Central memory CD8-positive, alpha-beta T cell (primary cell): ENCODE measurements around the gene MACROD2.

Source experiments
- ATAC-seq: fragments of 150-1000 bp; cut with Tn5 transposase; replicated peaks from 2 replicates; pipeline ENCODE4 v1.10.0; 2022; ENCODE audit warnings: mild to moderate bottlenecking, moderate FRiP score, moderate number of reproducible peaks; ENCODE audit not compliant: poor library complexity, severe bottlenecking; ENCODE audit errors: extremely low read depth
- DNase-seq, 2 donors: peaks; one replicate each; pipeline ENCODE4 v3.0.0; 2021; ENCODE audit warnings: low spot score in 2 of 2
- H3K27ac Mint-ChIP-seq: one replicate; pipeline ENCODE4 v1.8.0; 2022; ENCODE audit warnings: low read depth, mild to moderate bottlenecking, moderate library complexity, mixed read lengths
- H3K27me3 Mint-ChIP-seq: one replicate; pipeline ENCODE4 v1.8.0; 2022; ENCODE audit warnings: mixed read lengths
- H3K36me3 Mint-ChIP-seq: one replicate; pipeline ENCODE4 v1.8.0; 2022; ENCODE audit warnings: mild to moderate bottlenecking, moderate library complexity, mixed read lengths; ENCODE audit not compliant: insufficient read depth
- H3K4me1 Mint-ChIP-seq: one replicate; pipeline ENCODE4 v1.8.0; 2022; ENCODE audit warnings: mixed read lengths
- H3K4me3 Mint-ChIP-seq: one replicate; pipeline ENCODE4 v1.8.0; 2022; ENCODE audit warnings: mild to moderate bottlenecking, moderate library complexity, mixed read lengths
- H3K9me3 Mint-ChIP-seq: one replicate; pipeline ENCODE4 v1.8.0; 2022; ENCODE audit warnings: mixed read lengths

MACROD2 gene

GRCh38 chr20:14488756-14489479, 493.6 kb downstream of the MACROD2 start:
- Mint-ChIP-seq H3K27me3 (no peaks in the 10 kb centered on the region), H3K27ac (no peak overlapping the region), H3K36me3 (no peaks in the 10 kb centered on the region), H3K4me1 (no peaks in the 10 kb centered on the region), H3K4me3 (no peak overlapping the region), H3K9me3 (peaks cover 12% of the 10 kb centered on the region)
- ATAC-seq (no peak), DNase-seq (no peak)

- Mint-ChIP-seq H3K4me3 (no peak overlapping the region), H3K27ac (no peak overlapping the region), H3K36me3 (no peaks in the 10 kb centered on the region), H3K9me3 (peaks cover 9% of the 10 kb centered on the region), H3K4me1 (no peaks in the 10 kb centered on the region), H3K27me3 (no peaks in the 10 kb centered on the region)
- ATAC-seq, result no peak
- DNase-seq, result no peak
Measured at GRCh38 chr20:14489544-14489943, 494.2 kb downstream of the MACROD2 start.

- DNase-seq (no peak), ATAC-seq (no peak)
- H3K4me3 Mint-ChIP-seq, result no peak overlapping the region
- no peak overlapping the region for H3K27ac Mint-ChIP-seq
- no peaks in the 10 kb centered on the region for H3K27me3 Mint-ChIP-seq
- no peaks in the 10 kb centered on the region for H3K9me3 Mint-ChIP-seq
- H3K4me1 Mint-ChIP-seq, result no peaks in the 10 kb centered on the region
- H3K36me3 Mint-ChIP-seq, result no peaks in the 10 kb centered on the region
Measured at GRCh38 chr20:14491436-14491835, 496.1 kb downstream of the MACROD2 start.

DNA sequence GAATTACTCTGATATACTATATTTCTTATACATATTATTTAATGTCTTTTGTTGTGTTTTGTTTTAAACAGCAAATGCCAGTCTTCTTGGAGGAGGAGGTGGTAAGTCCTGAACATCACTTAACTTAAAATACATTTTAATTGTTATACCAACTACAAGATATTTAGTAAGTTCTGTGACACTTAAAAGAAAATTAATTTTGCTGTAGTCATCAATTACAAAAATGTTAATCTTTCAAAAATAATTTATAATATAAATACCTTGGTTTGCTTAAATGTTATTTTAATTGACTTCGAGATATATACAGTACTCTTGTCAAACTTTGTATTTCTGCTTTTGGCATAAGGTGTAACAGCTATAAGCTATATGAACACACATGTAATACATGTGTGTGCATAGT, 498.1 kb downstream of the MACROD2 start:
- DNase-seq (no peak), ATAC-seq (no peak)
- Mint-ChIP-seq H3K4me3 (no peak overlapping the region), H3K36me3 (no peaks in the 10 kb centered on the region), H3K27ac (no peak overlapping the region), H3K9me3 (peaks cover 7% of the 10 kb centered on the region), H3K4me1 (no peaks in the 10 kb centered on the region), H3K27me3 (no peaks in the 10 kb centered on the region)

- Mint-ChIP-seq H3K27me3 (no peaks in the 10 kb centered on the region), H3K4me1 (no peaks in the 10 kb centered on the region), H3K36me3 (no peaks in the 10 kb centered on the region), H3K4me3 (no peak overlapping the region), H3K9me3 (peaks cover 7% of the 10 kb centered on the region), H3K27ac (no peak overlapping the region)
- no peak for ATAC-seq
- DNase-seq, result no peak
Measured at GRCh38 chr20:14494355-14494754, 499.0 kb downstream of the MACROD2 start.

DNA sequence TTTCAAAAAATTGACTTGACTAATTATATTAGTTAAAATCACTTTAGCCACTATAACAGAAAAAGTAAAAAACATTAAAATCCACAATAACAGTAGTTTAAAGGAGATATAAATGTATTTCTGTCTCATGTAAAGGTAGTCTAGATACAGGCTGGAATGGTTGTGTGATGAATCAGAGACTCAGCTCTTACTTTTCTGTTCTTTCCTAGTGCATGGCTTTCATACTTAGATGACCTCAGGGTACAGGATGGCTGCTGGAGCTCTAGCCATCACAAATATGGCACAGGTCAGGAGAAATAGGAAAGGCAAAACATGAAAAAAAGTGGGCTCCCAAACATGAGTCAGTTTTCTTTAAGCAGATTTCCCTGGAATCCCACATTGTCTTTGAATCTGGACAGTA, 499.8 kb downstream of the MACROD2 start:
- H3K36me3 Mint-ChIP-seq, result no peaks in the 10 kb centered on the region
- no peaks in the 10 kb centered on the region for H3K27me3 Mint-ChIP-seq
- no peaks in the 10 kb centered on the region for H3K4me1 Mint-ChIP-seq
- H3K4me3 Mint-ChIP-seq, result no peak overlapping the region
- H3K27ac Mint-ChIP-seq, result no peak overlapping the region
- DNase-seq, result no peak
- H3K9me3 Mint-ChIP-seq, result peaks cover 13% of the 10 kb centered on the region
- no peak for ATAC-seq

- no peak for DNase-seq
- H3K36me3 Mint-ChIP-seq, result no peaks in the 10 kb centered on the region
- no peaks in the 10 kb centered on the region for H3K4me1 Mint-ChIP-seq
- ATAC-seq, result no peak
- no peaks in the 10 kb centered on the region for H3K27me3 Mint-ChIP-seq
- H3K27ac Mint-ChIP-seq, result no peak overlapping the region
- no peak overlapping the region for H3K4me3 Mint-ChIP-seq
- peaks cover 17% of the 10 kb centered on the region for H3K9me3 Mint-ChIP-seq
Measured at GRCh38 chr20:14497004-14497403, 501.7 kb downstream of the MACROD2 start.

GRCh38 chr20:14498772-14499171, 503.5 kb downstream of the MACROD2 start:
- Mint-ChIP-seq H3K9me3 (peaks cover 29% of the 10 kb centered on the region), H3K36me3 (no peaks in the 10 kb centered on the region), H3K27ac (no peak overlapping the region), H3K4me3 (no peak overlapping the region), H3K27me3 (no peaks in the 10 kb centered on the region), H3K4me1 (no peaks in the 10 kb centered on the region)
- ATAC-seq, result no peak
- DNase-seq, result no peak

DNA sequence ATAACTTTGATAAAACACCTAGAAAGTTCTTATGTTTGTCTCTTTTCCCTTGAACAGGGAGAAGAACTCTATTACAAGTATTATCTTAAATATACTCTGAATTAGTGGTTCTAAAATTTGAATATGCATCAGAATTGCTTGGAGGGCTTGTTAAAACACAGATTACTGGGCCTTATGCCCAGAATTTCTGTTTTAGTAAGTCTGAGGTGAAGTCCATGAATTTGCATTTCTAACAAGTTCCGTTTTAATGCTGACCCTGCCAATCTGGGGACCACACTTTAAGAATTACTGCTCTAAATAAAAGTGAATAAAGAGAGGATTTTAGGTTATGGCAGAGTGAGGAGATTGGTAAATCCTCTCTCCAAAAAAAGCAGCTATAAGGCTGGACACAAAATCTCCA, 510.2 kb downstream of the MACROD2 start:
- ATAC-seq (no peak), DNase-seq (no peak)
- Mint-ChIP-seq H3K27ac (no peak overlapping the region), H3K4me3 (no peak overlapping the region), H3K36me3 (no peaks in the 10 kb centered on the region), H3K4me1 (no peaks in the 10 kb centered on the region), H3K27me3 (no peaks in the 10 kb centered on the region), H3K9me3 (peaks cover 32% of the 10 kb centered on the region)

GRCh38 chr20:14507711-14508110, 512.4 kb downstream of the MACROD2 start:
- H3K27me3 Mint-ChIP-seq, result no peaks in the 10 kb centered on the region
- H3K27ac Mint-ChIP-seq, result no peak overlapping the region
- no peaks in the 10 kb centered on the region for H3K4me1 Mint-ChIP-seq
- ATAC-seq (no peak), DNase-seq (no peak)
- peaks cover 42% of the 10 kb centered on the region for H3K9me3 Mint-ChIP-seq
- no peaks in the 10 kb centered on the region for H3K36me3 Mint-ChIP-seq
- no peak overlapping the region for H3K4me3 Mint-ChIP-seq

DNA sequence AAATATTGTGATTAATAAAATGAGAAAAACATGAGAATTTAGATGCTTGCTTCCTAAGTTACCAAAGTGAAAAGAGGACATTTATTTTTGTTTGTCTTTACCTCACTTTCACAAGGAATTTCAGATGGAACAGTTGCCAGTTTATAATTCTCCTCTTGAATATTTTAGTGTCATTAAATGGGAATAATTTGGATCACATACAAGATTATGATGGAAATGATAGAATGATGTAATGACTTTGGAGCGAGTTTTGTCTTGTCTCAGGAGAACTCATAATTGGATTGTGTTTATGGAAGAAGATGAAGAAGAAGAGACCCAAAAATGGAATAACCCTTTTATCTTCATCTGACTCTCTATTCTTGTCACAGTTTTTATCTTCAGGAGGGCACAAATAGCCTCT, 515.0 kb downstream of the MACROD2 start:
- H3K4me3 Mint-ChIP-seq, result no peak overlapping the region
- ATAC-seq (no peak), DNase-seq (no peak)
- no peaks in the 10 kb centered on the region for H3K36me3 Mint-ChIP-seq
- H3K4me1 Mint-ChIP-seq, result no peaks in the 10 kb centered on the region
- H3K9me3 Mint-ChIP-seq, result peaks cover 42% of the 10 kb centered on the region
- no peak overlapping the region for H3K27ac Mint-ChIP-seq
- no peaks in the 10 kb centered on the region for H3K27me3 Mint-ChIP-seq

- H3K36me3 Mint-ChIP-seq, result no peaks in the 10 kb centered on the region
- no peaks in the 10 kb centered on the region for H3K4me1 Mint-ChIP-seq
- DNase-seq (no peak), ATAC-seq (no peak)
- H3K27me3 Mint-ChIP-seq, result no peaks in the 10 kb centered on the region
- H3K27ac Mint-ChIP-seq, result no peak overlapping the region
- H3K9me3 Mint-ChIP-seq, result peaks cover 36% of the 10 kb centered on the region
- H3K4me3 Mint-ChIP-seq, result no peak overlapping the region
Measured at GRCh38 chr20:14512839-14513238, 517.5 kb downstream of the MACROD2 start.

DNA sequence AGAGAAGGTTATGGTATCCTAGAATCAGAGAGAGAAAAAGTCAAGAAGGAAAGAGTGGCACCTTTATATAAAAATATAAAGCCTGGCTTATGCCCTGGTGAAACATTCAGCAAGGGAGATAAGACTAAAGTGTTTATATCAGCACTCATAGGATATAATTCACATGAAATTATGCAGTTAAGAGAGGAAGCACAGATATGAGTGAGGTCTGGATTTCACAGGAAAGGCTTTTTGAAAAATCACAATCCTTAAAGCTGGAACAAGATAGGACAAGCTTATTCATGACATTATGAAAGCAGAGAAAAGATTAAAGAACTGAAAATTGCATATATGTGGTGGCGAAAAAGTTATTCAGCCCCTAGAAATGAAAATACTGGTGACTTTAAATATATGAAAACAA, 523.3 kb downstream of the MACROD2 start:
- Mint-ChIP-seq H3K36me3 (no peaks in the 10 kb centered on the region), H3K4me3 (no peak overlapping the region), H3K27me3 (no peaks in the 10 kb centered on the region), H3K27ac (no peak overlapping the region), H3K9me3 (peaks cover 34% of the 10 kb centered on the region), H3K4me1 (no peaks in the 10 kb centered on the region)
- ATAC-seq (no peak), DNase-seq (no peak)
